Duodenal mucosa (tissue), 2 donors: ENCODE results near the gene CRYAA.
"Not testable (repeated sequence)": the region's sequence is repeated elsewhere in the genome, so short reads cannot be mapped to it uniquely, and the experiment has no call there.

Experiments used
- H3K27ac ChIP-seq: one replicate; pipeline ENCODE4 v1.7.0; 2013; ENCODE audit warnings: low read depth, low read length
- H3K27me3 ChIP-seq, 2 donors: one replicate each; pipeline ENCODE4 v1.7.0; 2013; ENCODE audit warnings: low read length in 2 of 2, control low read depth in 1 of 2; ENCODE audit not compliant: insufficient read depth in 2 of 2, control insufficient read depth in 1 of 2
- H3K36me3 ChIP-seq, 2 donors: one replicate each; pipeline ENCODE4 v1.7.0; 2013; ENCODE audit warnings: low read length in 2 of 2, control low read depth in 1 of 2; ENCODE audit not compliant: insufficient read depth in 2 of 2, control insufficient read depth in 1 of 2
- H3K4me1 ChIP-seq, 2 donors: one replicate each; pipeline ENCODE4 v1.7.0; 2013; ENCODE audit warnings: low read length in 2 of 2, control low read depth in 1 of 2; ENCODE audit not compliant: insufficient read depth in 2 of 2, control insufficient read depth in 1 of 2
- H3K4me3 ChIP-seq, 2 donors: one replicate each; pipeline ENCODE4 v1.7.0; 2013; ENCODE audit warnings: low read length in 2 of 2, low read depth in 1 of 2
- H3K9ac ChIP-seq, 2 donors: one replicate each; pipeline ENCODE4 v1.7.0; 2013; ENCODE audit warnings: low read length in 2 of 2, low read depth in 1 of 2
- H3K9me3 ChIP-seq, 2 donors: one replicate each; pipeline ENCODE4 v1.7.0; 2013; ENCODE audit warnings: low read length in 2 of 2, control low read depth in 1 of 2; ENCODE audit not compliant: control insufficient read depth in 1 of 2

CRYAA gene, protein sequence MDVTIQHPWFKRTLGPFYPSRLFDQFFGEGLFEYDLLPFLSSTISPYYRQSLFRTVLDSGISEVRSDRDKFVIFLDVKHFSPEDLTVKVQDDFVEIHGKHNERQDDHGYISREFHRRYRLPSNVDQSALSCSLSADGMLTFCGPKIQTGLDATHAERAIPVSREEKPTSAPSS

DNA sequence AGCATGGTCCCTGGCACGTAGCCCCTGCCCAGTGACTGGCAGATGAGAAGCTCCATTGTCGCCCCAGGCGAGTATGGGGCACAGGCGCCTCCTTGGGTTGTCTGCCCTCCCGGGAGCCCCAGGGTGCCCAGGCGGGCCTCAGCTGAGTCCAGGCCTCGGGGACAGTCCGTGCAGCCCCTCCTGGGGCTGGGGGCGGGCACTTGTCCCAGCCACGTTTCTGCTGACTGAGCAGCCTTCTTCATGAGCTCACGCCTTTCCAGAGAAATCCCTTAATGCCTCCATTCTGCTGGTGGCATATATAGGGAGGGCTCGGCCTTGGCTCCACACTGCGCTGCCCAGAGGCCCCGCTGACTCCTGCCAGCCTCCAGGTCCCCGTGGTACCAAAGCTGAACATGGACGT lies at the start of gene CRYAA:
Gene CRYAA, plus strand, starts transcription at position 301 of the 400 bp plus-strand sequence. Its CDS starts 92 bp downstream, at position 393.
- not testable (repeated sequence) for H3K4me1 ChIP-seq, H3K9me3 ChIP-seq, H3K36me3 ChIP-seq, H3K9ac ChIP-seq, H3K4me3 ChIP-seq, H3K27me3 ChIP-seq, H3K27ac ChIP-seq

DNA sequence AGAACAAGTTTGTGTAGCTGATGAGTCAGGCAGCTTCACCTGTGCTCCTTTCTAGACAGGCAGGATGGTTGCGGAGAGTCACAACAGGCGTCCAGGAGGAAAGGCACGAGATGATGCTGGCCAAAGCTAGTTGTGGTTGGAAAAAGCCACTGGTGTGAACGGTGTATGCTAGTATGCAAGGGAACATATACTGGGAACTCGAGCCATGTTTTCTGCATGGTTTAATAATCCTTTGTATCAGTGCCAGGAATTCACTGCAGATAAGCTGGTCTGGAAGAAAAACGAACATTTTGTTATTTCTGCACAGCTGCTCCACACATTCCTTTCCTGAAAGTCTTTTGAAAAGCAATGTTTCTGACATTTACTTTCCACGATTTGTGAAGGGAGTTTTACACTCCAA lies 38.7 kb upstream of the CRYAA start:
- not testable (repeated sequence) for H3K4me1 ChIP-seq, H3K36me3 ChIP-seq, H3K9ac ChIP-seq, H3K4me3 ChIP-seq, H3K27ac ChIP-seq, H3K27me3 ChIP-seq, H3K9me3 ChIP-seq

DNA sequence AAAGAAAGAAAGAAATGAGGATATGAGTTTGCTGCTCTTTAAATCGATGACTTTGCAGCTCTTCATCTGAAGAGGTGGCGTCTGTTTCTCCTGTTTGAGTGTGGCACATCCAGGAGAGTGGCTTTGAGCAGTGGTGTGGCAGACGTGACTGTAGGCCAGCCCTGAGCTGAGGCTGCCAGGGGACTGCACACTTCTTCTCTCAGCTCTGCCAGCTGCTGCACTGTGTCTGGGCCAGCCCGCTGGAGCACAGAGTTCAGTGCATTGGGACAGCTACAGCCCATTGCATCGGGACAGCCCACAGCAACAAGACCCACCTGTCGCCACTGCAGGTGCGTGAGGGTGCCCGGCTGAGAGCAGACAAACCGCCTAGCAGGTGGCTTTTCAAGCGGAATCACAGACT lies 34.3 kb upstream of the CRYAA start:
- H3K27me3 ChIP-seq, H3K4me3 ChIP-seq, H3K9me3 ChIP-seq, H3K36me3 ChIP-seq, H3K9ac ChIP-seq, H3K27ac ChIP-seq, H3K4me1 ChIP-seq: not testable (repeated sequence)

DNA sequence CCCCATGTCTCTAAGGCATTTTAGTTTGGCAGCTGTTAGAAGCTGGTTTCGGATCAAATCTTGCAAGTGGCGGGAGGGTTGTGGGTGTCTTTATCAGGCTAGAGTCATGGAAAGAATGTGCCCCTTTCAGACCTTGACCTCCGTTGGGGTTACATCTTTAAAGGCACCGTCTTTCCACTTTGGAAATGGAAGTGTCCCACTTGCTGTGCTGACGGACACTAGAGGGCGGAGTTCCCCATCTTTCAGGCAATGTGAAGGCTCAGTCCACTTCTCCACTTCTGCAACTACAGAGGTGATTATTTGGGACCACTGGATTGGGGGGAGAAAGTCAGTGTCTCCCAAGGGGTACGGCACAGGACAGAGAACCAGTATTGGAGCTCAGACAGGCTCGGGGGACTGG lies 29.9 kb upstream of the CRYAA start:
- not testable (repeated sequence) for H3K9me3 ChIP-seq, H3K4me3 ChIP-seq, H3K4me1 ChIP-seq, H3K27me3 ChIP-seq, H3K27ac ChIP-seq, H3K36me3 ChIP-seq, H3K9ac ChIP-seq

DNA sequence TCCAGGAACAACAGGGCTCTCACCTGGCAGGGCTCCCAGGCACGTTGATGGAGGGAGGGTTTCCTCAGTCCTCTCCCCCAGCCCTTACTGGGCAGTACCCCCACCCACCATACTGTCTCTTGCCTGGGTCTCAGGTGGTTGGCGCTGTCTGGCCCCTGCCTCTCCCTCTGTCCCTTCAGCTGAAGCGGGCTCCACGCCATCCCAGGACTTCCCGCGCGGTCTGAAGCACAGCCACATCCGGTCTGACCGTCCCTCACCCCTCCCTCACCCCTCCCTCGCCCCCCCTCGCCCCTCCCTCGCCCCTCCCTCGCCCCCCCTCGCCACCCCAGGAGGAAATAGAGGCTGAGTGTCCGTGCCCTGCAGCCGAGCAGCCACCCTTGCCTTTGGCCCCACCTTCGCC lies 27.4 kb upstream of the CRYAA start:
- H3K4me3 ChIP-seq, H3K9me3 ChIP-seq, H3K4me1 ChIP-seq, H3K9ac ChIP-seq, H3K36me3 ChIP-seq, H3K27ac ChIP-seq, H3K27me3 ChIP-seq: not testable (repeated sequence)

DNA sequence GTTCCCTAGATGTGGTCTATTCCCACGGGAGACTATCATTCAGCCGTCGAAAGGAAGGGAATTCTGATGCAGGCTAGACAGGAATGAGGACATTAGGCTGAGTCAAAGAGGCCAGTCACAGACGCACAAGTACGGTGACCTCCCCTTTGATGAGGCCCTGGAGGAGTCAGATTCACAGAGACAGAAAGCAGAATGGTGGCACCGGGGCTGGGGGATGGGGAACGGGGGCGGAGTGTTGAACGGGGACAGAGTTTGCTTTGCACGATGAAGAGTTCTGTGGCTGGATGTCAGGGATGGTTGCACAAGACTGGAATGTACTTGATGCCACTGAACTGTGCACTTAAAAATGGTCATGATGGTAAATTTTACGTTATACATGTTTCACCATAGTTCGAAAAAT lies 22.2 kb upstream of the CRYAA start:
- H3K4me1 ChIP-seq, H3K4me3 ChIP-seq, H3K36me3 ChIP-seq, H3K27ac ChIP-seq, H3K27me3 ChIP-seq, H3K9ac ChIP-seq, H3K9me3 ChIP-seq: not testable (repeated sequence)

DNA sequence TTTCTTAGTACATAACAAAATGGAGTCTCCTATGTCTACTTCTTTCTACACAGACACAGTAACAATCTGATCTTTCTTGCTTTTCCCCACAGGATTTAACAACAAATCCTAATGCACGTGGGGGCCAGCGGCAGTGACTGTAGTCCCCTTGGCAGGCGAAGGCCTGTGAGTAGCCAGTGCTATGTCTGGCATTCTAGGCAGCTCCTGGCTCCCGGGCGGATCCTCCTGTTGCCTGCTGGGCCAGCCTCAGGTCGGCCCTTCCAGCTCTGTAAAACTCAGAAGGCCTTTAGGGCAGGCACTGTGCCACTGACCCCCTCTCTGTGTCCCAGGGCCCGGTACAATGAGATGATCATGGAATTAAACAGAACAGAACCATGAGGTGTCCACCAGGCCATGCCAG lies 20.8 kb upstream of the CRYAA start:
- not testable (repeated sequence) for H3K9ac ChIP-seq, H3K4me1 ChIP-seq, H3K27ac ChIP-seq

DNA sequence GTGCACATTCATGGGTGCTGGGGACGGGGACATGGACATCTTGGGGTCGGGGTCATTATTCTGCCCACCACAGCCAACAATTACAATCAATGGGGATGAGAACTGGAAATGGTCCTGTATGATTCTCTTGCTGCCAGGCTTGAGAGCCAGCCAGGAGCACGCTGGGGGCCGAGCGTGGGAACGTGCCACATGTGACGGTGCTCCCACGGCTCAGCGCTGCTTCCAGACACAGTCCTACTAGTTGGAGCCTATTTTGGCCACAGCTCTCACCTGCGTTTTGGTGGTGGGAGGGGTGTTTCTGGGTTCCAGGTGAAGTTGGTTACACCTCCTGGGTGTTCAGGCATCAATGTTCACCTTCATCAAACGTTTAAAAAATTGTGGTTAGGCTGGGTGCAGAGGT lies 19.5 kb upstream of the CRYAA start:
- H3K4me3 ChIP-seq, H3K9me3 ChIP-seq, H3K36me3 ChIP-seq, H3K27me3 ChIP-seq, H3K4me1 ChIP-seq, H3K9ac ChIP-seq, H3K27ac ChIP-seq: not testable (repeated sequence)

More for the DNA sequence above, 20.8 kb upstream of the CRYAA start:
- not testable (repeated sequence) for H3K27me3 ChIP-seq, H3K4me3 ChIP-seq, H3K36me3 ChIP-seq, H3K9me3 ChIP-seq

DNA sequence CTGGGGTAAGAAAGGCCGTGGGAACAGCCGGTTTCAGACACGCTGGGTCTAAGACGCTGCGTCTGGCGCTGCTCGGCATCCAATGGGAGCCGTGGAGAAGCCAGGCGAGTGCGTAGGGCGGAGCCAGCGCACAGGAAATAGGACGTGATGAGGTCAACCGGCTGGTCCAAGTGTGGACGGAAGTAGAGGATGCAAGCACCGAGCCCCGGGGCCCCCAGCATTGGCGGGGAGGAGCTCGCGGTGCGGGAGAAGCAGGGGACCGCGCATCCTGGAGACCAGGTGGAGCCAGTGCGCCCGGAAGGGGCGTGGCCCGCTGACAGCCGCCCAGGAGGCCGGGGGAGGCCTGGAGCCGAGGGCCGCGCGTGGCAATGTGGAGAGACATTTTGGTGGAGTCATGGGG lies 15.2 kb upstream of the CRYAA start:
- H3K4me3 ChIP-seq, H3K27ac ChIP-seq, H3K4me1 ChIP-seq, H3K27me3 ChIP-seq, H3K9ac ChIP-seq, H3K9me3 ChIP-seq, H3K36me3 ChIP-seq: not testable (repeated sequence)

DNA sequence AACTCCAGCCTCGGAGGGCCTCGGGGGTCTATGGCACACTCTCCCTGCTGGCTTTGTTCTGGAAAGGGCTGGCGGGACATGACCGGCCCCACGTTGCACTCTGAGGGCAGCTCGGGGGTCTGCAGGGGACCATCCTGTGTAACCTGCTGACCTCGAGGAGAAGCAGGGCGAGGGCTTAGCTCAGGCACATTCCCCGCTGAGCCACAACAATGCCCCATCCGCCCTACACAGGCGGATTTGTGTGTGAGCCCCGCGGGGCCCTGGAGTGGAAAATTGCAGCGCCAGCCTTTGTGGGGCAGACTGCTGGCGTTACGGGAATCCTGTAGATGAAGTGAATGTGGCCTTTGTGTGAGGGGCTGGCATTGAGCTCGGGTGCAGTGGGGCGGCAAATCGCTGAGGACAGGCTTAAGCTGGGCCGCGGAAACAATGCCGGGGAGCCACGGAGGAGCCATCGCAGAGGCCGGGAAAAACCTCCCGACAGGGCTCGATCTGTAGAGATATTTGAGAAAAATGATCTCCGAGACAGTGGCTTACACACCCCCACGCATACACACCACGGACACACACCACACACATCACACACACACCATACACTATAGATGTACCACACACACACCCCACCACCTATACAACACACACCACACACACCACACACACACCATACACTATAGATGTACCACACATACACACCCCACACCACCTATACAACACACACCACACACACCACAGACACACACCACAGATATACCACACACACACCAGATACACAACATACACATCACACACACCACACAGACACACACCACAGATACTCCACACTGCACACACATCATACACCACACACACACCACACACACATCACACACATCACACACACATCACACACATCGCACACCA lies 9.3 kb upstream of the CRYAA start:
- not testable (repeated sequence) for H3K27me3 ChIP-seq, H3K27ac ChIP-seq, H3K4me1 ChIP-seq, H3K4me3 ChIP-seq, H3K36me3 ChIP-seq, H3K9me3 ChIP-seq, H3K9ac ChIP-seq
